Neural cell (in vitro differentiated cells): ENCODE measurements around the gene TACC3.

Experiments used
- EP300 ChIP-seq: fragments of 450-650 bp; conservative IDR thresholded peaks from 2 replicates; pipeline ENCODE4 v1.6.1; 2014; ENCODE audit warnings: antibody characterized with exemption, mild to moderate bottlenecking, moderate library complexity; ENCODE audit not compliant: poor library complexity, severe bottlenecking
- REST ChIP-seq: IDR thresholded peaks from 2 replicates; pipeline ENCODE4 v1.6.1; 2012; ENCODE audit warnings: borderline replicate concordance

GRCh38 chr4:1721003-1721665, at the start of gene TACC3, which contains the start of gene TMEM129:
- TF ChIP-seq EP300 (no peak), REST (no peak)
